ENCODE data around the gene DHRSX. TPM values are rescaled to one million over a fixed set of nuclear protein-coding genes. Genes with fewer than 3 reads are reported as not detected.
A peak's percentile ranks its signal among the peaks of the same experiment; 100 is the strongest.

Gene DHRSX
- total and polyA plus RNA-seq, 7 donors, result 5.6 to 19.3 (median 9.6) TPM

DNA sequence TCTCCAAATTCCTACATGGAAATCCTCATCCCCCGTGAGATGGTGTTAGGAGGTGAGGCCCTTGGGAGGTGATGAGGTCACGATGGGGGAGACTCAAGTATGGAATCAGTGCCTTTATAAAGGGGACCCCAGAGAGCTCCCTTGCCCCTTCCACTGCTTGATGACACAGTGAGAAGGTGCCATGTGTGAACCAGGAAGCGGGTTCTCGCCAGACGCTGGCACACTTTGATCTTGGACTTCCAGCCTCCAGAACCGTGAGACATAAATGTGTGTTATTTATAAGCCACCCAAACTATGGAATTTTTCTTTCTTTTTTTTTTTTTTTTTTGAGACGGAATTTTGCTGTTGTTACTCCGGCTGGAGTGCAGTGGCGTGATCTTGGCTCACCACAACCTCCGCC, 237.6 kb downstream of the DHRSX start:
- intact Hi-C loops (cut with DNase I), result no loop called here
- DNase-seq, result no peak
- ATAC-seq, result no peak
- TF ChIP-seq CTCF (IDR thresholded peaks at IDR 0.05), result no peak
- no peaks in the 10 kb centered on the region for H3K27me3 ChIP-seq (ENCODE audit: insufficient read depth in 3 of 3, low read length in 2 of 3)
- H3K4me1 ChIP-seq, result no peaks in the 10 kb centered on the region
- no peak overlapping the region for H3K4me3 ChIP-seq
- 90 to 94% (median 92%) methylated on average over 10 of the region's 10 CpGs for WGBS, 3 donors
- no peak overlapping the region for H3K27ac ChIP-seq
- H3K9me3 ChIP-seq, result no peaks in the 10 kb centered on the region
- H3K36me3 ChIP-seq (ENCODE audit: insufficient read depth in 1 of 2, low read depth in 1 of 2), result no peaks in the 10 kb centered on the region

GRCh38 chrX:2262668-2263055, 238.1 kb downstream of the DHRSX start:
- Histone ChIP-seq H3K27me3 (ENCODE audit: insufficient read depth in 3 of 3, low read length in 2 of 3) (no peaks in the 10 kb centered on the region), H3K4me3 (no peak overlapping the region), H3K27ac (no peak overlapping the region), H3K36me3 (ENCODE audit: insufficient read depth in 1 of 2, low read depth in 1 of 2) (no peaks in the 10 kb centered on the region), H3K4me1 (no peaks in the 10 kb centered on the region), H3K9me3 (no peaks in the 10 kb centered on the region)
- ATAC-seq (peak in 1 of 4 donors; percentile 40), DNase-seq (no peak)
- WGBS, 3 donors, result 64 to 65% (median 64%) methylated on average over 13 of the region's 13 CpGs
- no peak for TF ChIP-seq CTCF (IDR thresholded peaks at IDR 0.05)
- intact Hi-C loops (cut with DNase I), result no loop called here

DNA sequence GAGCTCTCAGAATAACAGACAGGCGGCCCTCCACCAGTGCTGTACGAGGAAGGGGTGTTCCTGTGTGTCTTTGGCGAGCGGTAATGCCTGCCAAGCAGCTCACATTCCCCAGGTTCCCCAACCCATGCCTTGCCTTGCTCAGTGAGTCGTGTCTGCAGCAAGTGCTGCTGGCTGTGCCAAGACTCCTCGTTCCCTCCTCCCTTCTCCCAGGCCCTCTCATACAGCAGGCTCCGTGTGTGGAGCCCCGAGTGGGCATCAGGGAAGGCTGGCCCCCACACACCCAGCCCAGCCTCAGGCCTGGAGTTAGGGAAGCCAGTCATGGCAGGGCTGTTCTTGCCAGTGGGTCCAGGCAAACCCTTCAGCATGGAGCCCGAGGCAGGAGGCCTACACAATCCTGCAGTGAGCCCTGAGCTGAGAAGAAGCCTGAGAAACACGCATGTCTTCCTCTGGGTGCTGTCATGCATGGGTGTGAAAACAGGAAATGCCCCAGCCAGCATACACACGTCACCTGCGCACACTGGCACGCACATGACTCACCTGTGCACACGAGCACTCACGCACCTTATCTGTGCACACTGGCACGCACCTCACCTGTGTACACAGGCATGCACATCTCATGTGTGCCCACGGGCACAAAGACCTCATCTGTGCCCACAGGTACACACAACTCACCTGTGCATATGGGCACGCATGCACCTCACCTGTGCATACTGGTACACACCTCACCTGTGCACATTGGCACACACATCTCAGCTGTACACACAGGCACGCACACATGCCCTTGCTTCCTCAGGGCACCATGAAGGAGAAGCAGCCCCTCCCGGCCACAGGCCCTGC, 238.7 kb downstream of the DHRSX start:
- no peak for DNase-seq
- no peaks in the 10 kb centered on the region for H3K4me1 ChIP-seq
- no peaks in the 10 kb centered on the region for H3K36me3 ChIP-seq (ENCODE audit: insufficient read depth in 1 of 2, low read depth in 1 of 2)

GRCh38 chrX:2252331-2253065, 248.3 kb downstream of the DHRSX start:
- Histone ChIP-seq H3K9me3 (no peaks in the 10 kb centered on the region), H3K36me3 (ENCODE audit: insufficient read depth in 1 of 2, low read depth in 1 of 2) (no peaks in the 10 kb centered on the region), H3K27ac (no peak overlapping the region), H3K4me1 (no peaks in the 10 kb centered on the region), H3K27me3 (ENCODE audit: insufficient read depth in 3 of 3, low read length in 2 of 3) (no peaks in the 10 kb centered on the region), H3K4me3 (no peak overlapping the region)
- intact Hi-C loops (cut with DNase I), result no loop called here
- TF ChIP-seq CTCF (IDR thresholded peaks at IDR 0.05), result no peak
- ATAC-seq (no peak), DNase-seq (no peak)
- 86 to 89% (median 88%) methylated on average over 12 of the region's 12 CpGs for WGBS, 3 donors

More for the DNA sequence above, 238.7 kb downstream of the DHRSX start:
- intact Hi-C loops (cut with DNase I), result no loop called here
- Histone ChIP-seq H3K27me3 (ENCODE audit: insufficient read depth in 3 of 3, low read length in 2 of 3) (no peaks in the 10 kb centered on the region), H3K9me3 (no peaks in the 10 kb centered on the region), H3K27ac (no peak overlapping the region), H3K4me3 (no peak overlapping the region)
- ATAC-seq, result peak in 1 of 4 donors; percentile 44
- 81 to 84% (median 84%) methylated on average over 20 of the region's 20 CpGs for WGBS, 3 donors
- no peak for TF ChIP-seq CTCF (IDR thresholded peaks at IDR 0.05)

Data from psoas muscle (tissue), 8 donors.